WTC11 (cell line): Measurements from ENCODE around the gene MYPOP. TPM values are rescaled to one million over a fixed set of nuclear protein-coding genes. Genes with fewer than 3 reads are reported as not detected.

Experiments used
- ATAC-seq: fragments of 200-7000 bp; cut with Tn5 transposase; 2 replicates; pipeline ENCODE4 v1.10.0; 2021; ENCODE audit warnings: mild to moderate bottlenecking, moderate library complexity
- CTCF ChIA-PET: fragments of 300-600 bp; sonication (Branson Sonifier 250); formaldehyde crosslinking; loops from one replicate; lab custom pipeline; 2021; ENCODE audit warnings: antibody characterized with exemption; lab: Charles Lee
- POLR2A ChIA-PET: fragments of 350-600 bp; sonication (Branson Sonifier 250); formaldehyde crosslinking; loops from one replicate; lab custom pipeline; 2021; ENCODE audit warnings: antibody characterized with exemption; lab: Charles Lee
- DNase-seq: peaks from one replicate; pipeline ENCODE4 v3.0.0; 2021; ENCODE audit warnings: low spot score
- H3K27ac Mint-ChIP-seq: 2 replicates; pipeline ENCODE4 v1.8.0; 2021; ENCODE audit warnings: mixed read lengths
- H3K27me3 Mint-ChIP-seq: 2 replicates; pipeline ENCODE4 v1.8.0; 2021; ENCODE audit warnings: low read depth, mild to moderate bottlenecking, moderate library complexity, mixed read lengths
- H3K36me3 Mint-ChIP-seq: 2 replicates; pipeline ENCODE4 v1.8.0; 2021; ENCODE audit warnings: mixed read lengths
- H3K4me1 Mint-ChIP-seq: 2 replicates; pipeline ENCODE4 v1.8.0; 2022; ENCODE audit warnings: mixed read lengths
- H3K4me3 Mint-ChIP-seq: 2 replicates; pipeline ENCODE4 v1.8.0; 2021; ENCODE audit warnings: mild to moderate bottlenecking, moderate library complexity, mixed read lengths
- H3K9me3 Mint-ChIP-seq: 2 replicates; pipeline ENCODE4 v1.8.0; 2021; ENCODE audit warnings: mixed read lengths
- ATF1 ChIP-seq: sonication (generic); formaldehyde crosslinking; IDR thresholded peaks from 2 replicates; pipeline ENCODE4 v1.8.1; 2023; ENCODE audit warnings: mild to moderate bottlenecking, moderate library complexity, missing genetic modification reagents
- CREB1 ChIP-seq: sonication (generic); formaldehyde crosslinking; IDR thresholded peaks from 2 replicates; pipeline ENCODE4 v1.8.0; 2023; ENCODE audit warnings: mild to moderate bottlenecking, missing genetic modification reagents
- EMX1 ChIP-seq: fragments of 250-450 bp; sonication (Bioruptor Pico); IDR thresholded peaks from 2 replicates; pipeline ENCODE4 v1.8.0; 2021; ENCODE audit warnings: mild to moderate bottlenecking
- GABPB1 ChIP-seq: sonication (generic); formaldehyde crosslinking; IDR thresholded peaks from 2 replicates; pipeline ENCODE4 v1.8.1; 2023; ENCODE audit warnings: mild to moderate bottlenecking, missing genetic modification reagents
- HMGA2 ChIP-seq: fragments of 250-450 bp; sonication (Bioruptor Pico); IDR thresholded peaks from 2 replicates; pipeline ENCODE4 v1.4.0; 2021; ENCODE audit warnings: mild to moderate bottlenecking, moderate library complexity
- IRF2 ChIP-seq: sonication (generic); formaldehyde crosslinking; IDR thresholded peaks from 2 replicates; pipeline ENCODE4 v1.8.0; 2022; ENCODE audit warnings: low read depth, missing genetic modification reagents, borderline replicate concordance
- JAZF1 ChIP-seq: fragments of 250-450 bp; sonication (Bioruptor Pico); IDR thresholded peaks from 2 replicates; pipeline ENCODE4 v1.9.0; 2021; ENCODE audit warnings: moderate library complexity, mild to moderate bottlenecking, inconsistent platforms
- JUN ChIP-seq: sonication (generic); formaldehyde crosslinking; IDR thresholded peaks from 2 replicates; pipeline ENCODE4 v1.8.0; 2023; ENCODE audit warnings: mild to moderate bottlenecking, missing genetic modification reagents
- KAT7 ChIP-seq: sonication (generic); formaldehyde crosslinking; IDR thresholded peaks from 2 replicates; pipeline ENCODE4 v1.8.1; 2023; ENCODE audit warnings: missing genetic modification reagents, mild to moderate bottlenecking, borderline replicate concordance
- PRDM15 ChIP-seq: sonication (generic); formaldehyde crosslinking; IDR thresholded peaks from 2 replicates; pipeline ENCODE4 v1.8.0; 2022; ENCODE audit warnings: missing genetic modification reagents
- PREB ChIP-seq: sonication (generic); formaldehyde crosslinking; IDR thresholded peaks from 2 replicates; pipeline ENCODE4 v1.8.1; 2022; ENCODE audit warnings: mild to moderate bottlenecking, missing genetic modification reagents, moderate library complexity, borderline replicate concordance
- RORB ChIP-seq: fragments of 250-450 bp; sonication (Bioruptor Pico); IDR thresholded peaks from 2 replicates; pipeline ENCODE4 v1.9.0; 2021; ENCODE audit warnings: mild to moderate bottlenecking
- SP1 ChIP-seq: sonication (generic); formaldehyde crosslinking; conservative IDR thresholded peaks from 2 replicates; pipeline ENCODE4 v1.8.1; 2022; ENCODE audit warnings: missing genetic modification reagents
- ZBTB21 ChIP-seq: sonication (generic); formaldehyde crosslinking; IDR thresholded peaks from 2 replicates; pipeline ENCODE4 v1.8.1; 2023; ENCODE audit warnings: mild to moderate bottlenecking, missing genetic modification reagents, borderline replicate concordance
- ZNF396 ChIP-seq: fragments of 250-450 bp; sonication (Bioruptor Pico); IDR thresholded peaks from 2 replicates; pipeline ENCODE4 v1.8.0; 2021; ENCODE audit warnings: mild to moderate bottlenecking, moderate library complexity, borderline replicate concordance
- ZNF425 ChIP-seq: fragments of 250-450 bp; sonication (Bioruptor Pico); conservative IDR thresholded peaks from 2 replicates; pipeline ENCODE4 v1.9.0; 2021; ENCODE audit warnings: mild to moderate bottlenecking
- ZNF532 ChIP-seq: fragments of 250-450 bp; sonication (Bioruptor Pico); IDR thresholded peaks from 2 replicates; pipeline ENCODE4 v1.9.0; 2021; ENCODE audit warnings: mild to moderate bottlenecking, borderline replicate concordance
- total RNA-seq: library from RNA; stranded (reverse); gene quantifications from 3 replicates; pipeline ENCODE4 v1.2.3, GENCODE V29; 2021
- TF ChIP-seq, protein P1 (sequence below): sonication (generic); formaldehyde crosslinking; IDR thresholded peaks from 2 replicates; pipeline ENCODE4 v1.8.1; 2023; ENCODE audit warnings: mild to moderate bottlenecking, missing genetic modification reagents, moderate library complexity
- TF ChIP-seq, protein P2 (sequence below): fragments of 250-450 bp; sonication (Bioruptor Pico); IDR thresholded peaks from 2 replicates; pipeline ENCODE4 v1.9.0; 2021; ENCODE audit warnings: mild to moderate bottlenecking
- TF ChIP-seq, protein P3 (sequence below): fragments of 200-600 bp; IDR thresholded peaks from 2 replicates; pipeline ENCODE4 v1.8.0; 2022; ENCODE audit warnings: antibody characterized with exemption

MYPOP gene
- total RNA-seq, 1 experiment from 2014 or later, result 13.6 TPM

DNA sequence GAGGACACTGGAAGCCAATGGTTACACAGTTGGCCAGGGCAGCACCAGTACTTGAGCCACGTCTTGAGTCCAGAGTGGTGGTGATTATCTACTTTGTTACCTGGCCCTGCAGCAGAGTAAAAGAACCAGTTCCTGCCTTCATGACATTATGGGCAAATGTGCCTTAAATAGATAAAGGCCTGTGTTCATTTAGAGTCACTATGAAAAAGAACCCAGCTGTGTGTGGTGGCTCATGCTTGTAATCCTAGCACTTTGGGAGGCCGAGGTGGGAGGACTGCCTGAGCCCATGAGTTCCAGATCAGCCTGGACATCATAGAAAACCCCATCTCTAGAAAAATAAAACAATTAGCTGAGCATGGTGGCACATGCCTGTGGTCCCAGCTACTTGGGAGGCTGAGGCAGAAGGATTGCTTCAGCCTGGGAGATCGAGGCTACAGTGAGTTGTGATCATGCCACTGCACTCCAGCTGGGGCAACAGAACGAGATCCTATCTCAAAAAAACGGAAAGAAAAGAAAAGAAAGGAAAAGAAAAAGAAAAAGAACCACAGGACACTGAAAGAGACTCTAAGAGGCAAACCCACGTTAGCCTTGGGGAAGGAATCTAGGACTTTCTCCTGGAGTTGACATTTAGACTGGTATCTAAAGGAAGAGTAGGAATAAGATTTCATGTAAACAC, 13.1 kb downstream of the MYPOP start:
- CTCF ChIA-PET, result no interaction called here
- ATAC-seq (no peak), DNase-seq (no peak)
- H3K4me3 Mint-ChIP-seq, result no peak overlapping the region
- H3K9me3 Mint-ChIP-seq, result no peaks in the 10 kb centered on the region
- peaks cover 11% of the 10 kb centered on the region; the same call in 1 of the 2 replicates for H3K4me1 Mint-ChIP-seq
- POLR2A ChIA-PET, result no interaction called here
- no peak overlapping the region for H3K27ac Mint-ChIP-seq
- no peak for TF ChIP-seq RORB (CRISPR knock-in tag)
- no peak for TF ChIP-seq PREB
- no peak for TF ChIP-seq JUN (CRISPR knock-in tag)
- TF ChIP-seq PRDM15 (CRISPR knock-in tag), result no peak
- no peak for TF ChIP-seq GABPB1
- TF ChIP-seq, protein P1, sequence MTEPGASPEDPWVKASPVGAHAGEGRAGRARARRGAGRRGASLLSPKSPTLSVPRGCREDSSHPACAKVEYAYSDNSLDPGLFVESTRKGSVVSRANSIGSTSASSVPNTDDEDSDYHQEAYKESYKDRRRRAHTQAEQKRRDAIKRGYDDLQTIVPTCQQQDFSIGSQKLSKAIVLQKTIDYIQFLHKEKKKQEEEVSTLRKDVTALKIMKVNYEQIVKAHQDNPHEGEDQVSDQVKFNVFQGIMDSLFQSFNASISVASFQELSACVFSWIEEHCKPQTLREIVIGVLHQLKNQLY, result no peak
- no peak for TF ChIP-seq ZBTB21 (CRISPR knock-in tag)
- no peak for TF ChIP-seq ZNF532
- no peak for TF ChIP-seq SP1 (CRISPR knock-in tag)
- no peak for TF ChIP-seq ZNF396 (CRISPR knock-in tag)
- TF ChIP-seq ZNF425 (CRISPR knock-in tag), result no peak
- TF ChIP-seq KAT7, result no peak
- no peak for TF ChIP-seq HMGA2 (CRISPR knock-in tag)
- TF ChIP-seq CREB1 (CRISPR knock-in tag), result no peak
- TF ChIP-seq, protein P2, sequence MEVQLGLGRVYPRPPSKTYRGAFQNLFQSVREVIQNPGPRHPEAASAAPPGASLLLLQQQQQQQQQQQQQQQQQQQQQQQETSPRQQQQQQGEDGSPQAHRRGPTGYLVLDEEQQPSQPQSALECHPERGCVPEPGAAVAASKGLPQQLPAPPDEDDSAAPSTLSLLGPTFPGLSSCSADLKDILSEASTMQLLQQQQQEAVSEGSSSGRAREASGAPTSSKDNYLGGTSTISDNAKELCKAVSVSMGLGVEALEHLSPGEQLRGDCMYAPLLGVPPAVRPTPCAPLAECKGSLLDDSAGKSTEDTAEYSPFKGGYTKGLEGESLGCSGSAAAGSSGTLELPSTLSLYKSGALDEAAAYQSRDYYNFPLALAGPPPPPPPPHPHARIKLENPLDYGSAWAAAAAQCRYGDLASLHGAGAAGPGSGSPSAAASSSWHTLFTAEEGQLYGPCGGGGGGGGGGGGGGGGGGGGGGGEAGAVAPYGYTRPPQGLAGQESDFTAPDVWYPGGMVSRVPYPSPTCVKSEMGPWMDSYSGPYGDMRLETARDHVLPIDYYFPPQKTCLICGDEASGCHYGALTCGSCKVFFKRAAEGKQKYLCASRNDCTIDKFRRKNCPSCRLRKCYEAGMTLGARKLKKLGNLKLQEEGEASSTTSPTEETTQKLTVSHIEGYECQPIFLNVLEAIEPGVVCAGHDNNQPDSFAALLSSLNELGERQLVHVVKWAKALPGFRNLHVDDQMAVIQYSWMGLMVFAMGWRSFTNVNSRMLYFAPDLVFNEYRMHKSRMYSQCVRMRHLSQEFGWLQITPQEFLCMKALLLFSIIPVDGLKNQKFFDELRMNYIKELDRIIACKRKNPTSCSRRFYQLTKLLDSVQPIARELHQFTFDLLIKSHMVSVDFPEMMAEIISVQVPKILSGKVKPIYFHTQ (CRISPR knock-in tag), result no peak
- TF ChIP-seq ATF1, result no peak
- TF ChIP-seq JAZF1 (CRISPR knock-in tag), result no peak
- TF ChIP-seq, protein P3, sequence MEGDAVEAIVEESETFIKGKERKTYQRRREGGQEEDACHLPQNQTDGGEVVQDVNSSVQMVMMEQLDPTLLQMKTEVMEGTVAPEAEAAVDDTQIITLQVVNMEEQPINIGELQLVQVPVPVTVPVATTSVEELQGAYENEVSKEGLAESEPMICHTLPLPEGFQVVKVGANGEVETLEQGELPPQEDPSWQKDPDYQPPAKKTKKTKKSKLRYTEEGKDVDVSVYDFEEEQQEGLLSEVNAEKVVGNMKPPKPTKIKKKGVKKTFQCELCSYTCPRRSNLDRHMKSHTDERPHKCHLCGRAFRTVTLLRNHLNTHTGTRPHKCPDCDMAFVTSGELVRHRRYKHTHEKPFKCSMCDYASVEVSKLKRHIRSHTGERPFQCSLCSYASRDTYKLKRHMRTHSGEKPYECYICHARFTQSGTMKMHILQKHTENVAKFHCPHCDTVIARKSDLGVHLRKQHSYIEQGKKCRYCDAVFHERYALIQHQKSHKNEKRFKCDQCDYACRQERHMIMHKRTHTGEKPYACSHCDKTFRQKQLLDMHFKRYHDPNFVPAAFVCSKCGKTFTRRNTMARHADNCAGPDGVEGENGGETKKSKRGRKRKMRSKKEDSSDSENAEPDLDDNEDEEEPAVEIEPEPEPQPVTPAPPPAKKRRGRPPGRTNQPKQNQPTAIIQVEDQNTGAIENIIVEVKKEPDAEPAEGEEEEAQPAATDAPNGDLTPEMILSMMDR, result no peak
- TF ChIP-seq IRF2 (CRISPR knock-in tag), result no peak
- TF ChIP-seq EMX1 (CRISPR knock-in tag), result no peak
- no peaks in the 10 kb centered on the region for H3K36me3 Mint-ChIP-seq
- no peaks in the 10 kb centered on the region for H3K27me3 Mint-ChIP-seq
